NCI-H526 treated with DMSO at 0.1 percent for 48 hours (cell line): ENCODE data around the gene SPAG9.
A peak's percentile ranks its signal among the peaks of the same experiment; 100 is the strongest.
"Not testable (repeated sequence)": the region's sequence is repeated elsewhere in the genome, so short reads cannot be mapped to it uniquely, and the experiment has no call there.

Experiments
- DNase-seq: peaks from one replicate; lab custom pipeline; 2025; lab: John Stamatoyannopoulos, UW

Gene SPAG9

DNA sequence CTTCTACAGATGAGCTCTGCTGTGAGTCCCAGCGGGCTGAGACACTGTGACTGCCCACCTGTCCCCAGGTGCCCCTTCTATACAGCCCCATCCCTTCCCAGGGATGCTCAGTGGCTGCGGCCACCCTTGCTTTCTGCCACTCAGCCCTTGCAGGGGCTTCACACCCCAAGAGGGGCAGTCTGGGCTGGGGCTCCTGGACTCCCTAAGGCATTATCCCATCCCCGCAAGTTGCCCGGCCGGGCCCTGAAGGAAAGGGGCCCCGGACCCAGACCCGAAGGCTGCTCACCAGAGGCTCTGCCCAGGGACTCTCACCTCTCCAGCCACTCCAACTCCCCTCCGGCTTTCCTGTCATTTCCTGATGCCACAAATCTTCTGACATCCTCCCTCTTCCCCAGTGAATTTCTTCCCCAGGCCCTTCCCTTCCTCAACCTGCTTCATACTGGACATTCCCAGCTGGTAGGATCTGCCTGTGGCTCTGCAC lies 166.0 kb downstream of the SPAG9 start:
- no peak for DNase-seq

DNA sequence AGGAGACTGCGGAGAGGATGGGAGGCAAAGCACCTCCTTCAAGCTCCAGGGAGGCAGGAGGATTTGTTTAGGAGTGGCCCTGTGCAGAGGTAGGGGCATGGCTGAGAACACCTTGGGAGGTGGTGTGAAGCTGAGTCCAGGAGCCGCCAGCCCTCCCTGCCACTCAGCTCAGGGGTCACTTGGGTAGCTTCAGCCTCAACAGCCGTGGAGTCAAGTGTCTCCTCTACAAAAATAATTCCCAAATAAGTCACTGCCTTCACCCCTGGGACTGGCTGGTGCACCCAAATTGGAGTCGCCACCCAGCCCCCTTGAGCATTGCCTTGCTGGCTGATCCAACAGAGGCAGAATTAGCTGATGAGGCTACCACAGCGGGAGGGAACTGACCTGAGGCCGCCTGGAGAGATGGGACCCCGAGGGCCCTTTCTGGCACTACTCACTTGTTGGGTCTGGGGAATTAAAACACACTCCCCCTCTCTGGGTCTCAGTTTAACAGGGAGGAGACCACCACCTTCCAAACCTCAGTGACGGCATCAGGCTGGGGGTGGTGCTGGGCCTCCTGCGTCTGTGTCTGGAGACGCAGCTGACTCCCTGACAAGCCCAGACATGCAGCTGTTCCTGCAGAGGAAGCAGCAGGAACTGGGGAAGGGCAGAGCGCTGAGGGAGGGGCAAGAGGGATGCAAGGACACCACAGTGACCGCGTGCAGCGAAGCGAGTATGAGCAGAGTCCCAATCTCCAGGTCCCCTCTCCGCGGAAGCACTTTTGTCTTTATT lies 166.7 kb downstream of the SPAG9 start:
- DNase-seq: peak; percentile 86

DNA sequence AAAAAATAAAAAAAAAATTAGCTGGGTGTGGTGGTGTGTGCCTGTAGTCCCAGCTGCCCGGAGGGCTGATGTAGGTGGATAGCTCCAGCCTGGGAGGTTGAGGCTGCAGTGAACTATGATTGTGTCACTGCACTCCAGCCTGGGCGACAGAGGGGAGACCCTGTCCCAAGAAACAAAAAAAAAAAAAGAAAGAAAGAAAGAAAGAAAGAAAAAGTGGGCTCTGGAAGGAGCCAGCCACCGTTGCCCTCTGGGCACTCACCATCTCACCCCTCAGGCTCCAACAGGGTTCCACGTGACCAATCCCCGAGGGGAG lies 167.2 kb downstream of the SPAG9 start:
- DNase-seq: no peak

DNA sequence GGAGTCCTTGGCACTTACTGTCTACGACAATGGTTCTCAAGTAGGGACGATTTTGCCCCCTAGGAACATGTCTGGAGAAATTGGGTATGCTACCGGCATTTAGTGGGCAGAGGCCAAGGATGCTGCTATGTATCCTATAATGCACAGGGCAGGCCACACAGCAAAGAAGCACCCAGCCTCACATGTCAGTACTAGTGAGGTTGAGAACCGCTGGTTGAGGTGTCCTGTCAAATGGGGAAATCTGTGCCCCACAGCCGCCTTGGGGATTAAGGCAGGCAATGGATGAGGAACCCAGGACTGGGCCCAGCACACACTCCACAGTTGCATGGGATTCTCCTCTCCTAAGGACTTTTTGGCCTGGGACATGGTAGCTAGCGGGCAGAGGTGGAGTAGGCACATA lies 167.8 kb downstream of the SPAG9 start:
- no peak for DNase-seq

DNA sequence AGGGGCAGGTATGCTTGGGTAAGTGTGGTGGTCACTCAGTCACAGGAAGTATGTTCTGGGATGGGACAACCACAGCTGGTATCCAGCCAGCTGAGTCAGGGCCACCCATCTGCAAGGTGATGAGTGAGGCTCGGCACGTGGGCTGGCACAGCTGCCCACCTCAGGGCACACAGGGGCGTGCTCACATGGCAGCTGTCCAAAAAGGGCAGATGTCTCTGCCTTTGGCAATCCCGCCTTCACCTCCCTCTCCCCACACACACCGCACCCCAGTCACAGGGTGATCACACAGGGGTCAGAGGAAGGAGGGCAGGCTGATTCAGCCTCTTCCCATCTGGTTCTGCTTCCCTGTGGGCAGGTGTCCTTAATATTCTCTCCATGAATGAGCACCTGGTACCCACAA lies 168.7 kb downstream of the SPAG9 start:
- no peak for DNase-seq

DNA sequence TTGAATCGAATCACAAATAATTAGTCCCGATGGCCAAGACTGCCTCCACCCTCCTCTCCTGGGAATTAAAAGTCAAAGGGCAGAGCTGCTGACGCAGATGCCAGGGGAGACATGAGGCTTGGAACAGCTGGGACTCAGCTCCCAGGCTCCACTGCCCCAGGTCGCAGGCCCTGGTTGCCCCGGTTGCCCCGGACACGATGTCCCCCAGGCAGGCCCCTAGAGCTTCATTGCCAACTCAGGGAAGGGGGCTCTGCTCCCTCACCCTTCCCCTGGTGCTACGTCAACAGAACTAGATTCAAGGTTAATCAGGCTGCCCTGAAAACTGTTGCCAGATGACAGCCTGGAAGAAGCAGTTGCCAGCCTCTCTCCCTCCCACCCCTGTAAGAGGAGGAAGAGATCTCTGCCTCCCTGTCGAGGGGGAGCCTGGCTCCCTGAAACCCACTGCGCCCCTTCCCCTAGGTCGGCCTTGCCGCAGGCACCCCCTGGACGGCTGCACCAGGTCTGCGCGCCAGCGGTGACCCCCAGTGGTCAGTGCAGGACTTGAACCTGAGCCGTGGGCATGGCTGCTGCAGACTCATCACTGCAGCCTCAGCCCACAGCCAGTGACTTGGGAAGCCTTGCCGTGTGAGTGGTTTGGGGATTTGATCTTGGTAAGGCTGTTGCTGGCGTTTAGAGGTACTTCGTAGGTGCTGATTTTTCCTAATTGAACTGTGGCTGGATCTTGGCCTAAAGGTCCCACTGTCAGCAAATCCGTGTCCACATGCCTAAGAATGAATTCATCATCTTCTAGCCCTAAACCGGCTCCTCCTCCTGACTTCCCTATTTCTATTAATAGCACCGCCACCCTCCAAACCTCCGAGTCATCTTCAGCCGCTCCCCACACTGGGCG lies 170.4 kb downstream of the SPAG9 start:
- DNase-seq: peak; percentile 49

DNA sequence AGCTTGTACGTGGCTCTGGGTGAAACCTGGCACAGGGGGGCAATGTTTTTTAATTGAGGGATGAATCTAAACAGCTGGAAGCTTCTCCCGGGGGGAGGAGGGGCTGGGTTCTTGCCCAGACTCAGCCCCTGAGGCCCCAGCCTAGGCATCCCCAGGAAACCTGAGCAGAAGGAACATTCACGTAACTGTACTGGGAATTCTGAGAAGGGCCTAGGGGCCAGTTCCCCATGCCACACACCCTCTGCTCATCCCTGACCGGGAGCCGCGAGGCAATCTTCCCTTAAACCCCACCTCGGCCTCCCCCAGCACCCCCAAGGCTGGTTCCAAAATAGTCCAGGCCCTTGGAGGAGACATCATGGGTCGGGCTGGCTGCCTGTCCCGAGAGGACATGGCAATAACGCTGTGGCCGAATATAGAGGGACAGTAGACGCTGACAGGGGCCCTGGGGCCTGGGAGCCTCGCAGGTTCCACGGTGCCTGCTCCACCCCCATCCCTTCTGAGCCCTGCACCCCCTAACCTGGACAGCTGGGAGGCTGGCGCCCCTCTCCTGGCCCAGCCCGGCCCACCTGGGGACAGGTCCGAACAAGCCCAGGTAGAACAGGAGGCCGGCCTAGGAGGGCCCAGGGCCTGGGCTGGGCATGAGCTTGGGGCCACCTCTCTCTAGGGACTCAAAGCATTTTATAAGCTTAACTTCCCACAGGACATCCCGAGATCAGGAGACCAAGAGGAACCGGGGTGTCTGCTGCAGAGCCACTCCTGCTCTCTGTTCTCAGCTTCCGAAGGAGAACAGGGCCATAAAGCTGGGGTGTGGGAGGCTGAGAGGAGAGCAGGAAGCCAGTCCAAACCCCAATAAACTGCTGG lies 171.3 kb downstream of the SPAG9 start:
- DNase-seq: no peak

DNA sequence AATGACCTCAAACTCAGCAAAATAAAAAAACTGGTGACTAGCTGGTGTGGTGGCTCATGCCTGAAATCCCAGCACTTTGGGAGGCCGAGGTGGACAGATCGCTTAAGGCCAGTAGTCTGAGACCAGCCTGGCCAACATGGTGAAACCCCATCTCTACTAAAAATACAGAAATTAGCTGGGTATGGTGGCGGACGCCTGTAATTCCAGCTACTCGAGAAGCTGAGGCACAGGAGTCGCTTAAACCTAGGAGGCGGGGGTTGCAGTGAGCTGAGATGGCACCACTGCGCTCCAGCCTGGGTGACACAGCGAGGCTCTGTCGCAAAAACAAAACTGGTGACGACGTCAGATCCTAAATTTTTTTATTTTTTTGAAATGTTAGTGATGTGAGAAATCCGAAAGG lies 172.0 kb downstream of the SPAG9 start:
- no peak for DNase-seq

DNA sequence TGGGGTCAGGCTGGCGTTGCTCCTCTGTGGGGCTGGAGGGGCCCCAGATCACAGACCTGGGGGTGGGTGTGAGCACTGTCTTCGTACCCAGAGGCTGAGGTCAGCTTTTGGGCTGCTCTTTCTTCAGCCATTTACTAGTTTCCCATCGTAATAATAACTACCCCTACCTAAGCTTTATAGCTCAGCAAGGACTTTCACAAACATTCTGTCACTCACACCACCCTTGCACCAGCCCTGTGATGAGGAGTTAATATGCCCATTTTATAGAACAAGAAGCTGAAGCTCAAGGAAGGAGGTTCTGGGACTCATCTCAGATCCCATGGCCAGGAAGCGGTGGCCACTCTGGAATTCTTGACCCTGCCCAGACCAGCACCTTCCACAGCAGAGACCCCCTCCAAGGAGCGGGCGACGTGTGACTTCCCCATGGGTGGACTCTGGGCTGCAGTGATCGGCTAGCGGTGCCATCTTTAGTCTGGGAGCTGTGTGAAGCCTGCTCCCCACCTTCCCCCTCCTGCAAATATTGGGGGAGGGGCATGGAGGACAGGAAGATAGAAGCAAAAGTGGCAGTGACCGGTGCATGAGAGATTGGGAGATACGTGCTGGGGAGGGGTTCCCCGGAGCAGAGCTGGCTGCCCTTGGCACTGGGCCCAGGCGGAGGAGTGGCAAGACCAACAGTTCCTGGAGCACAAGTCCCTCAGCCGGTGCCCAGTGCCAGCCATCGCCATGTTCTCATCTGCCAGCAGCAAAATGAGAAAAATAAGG lies 172.7 kb downstream of the SPAG9 start:
- no peak for DNase-seq

DNA sequence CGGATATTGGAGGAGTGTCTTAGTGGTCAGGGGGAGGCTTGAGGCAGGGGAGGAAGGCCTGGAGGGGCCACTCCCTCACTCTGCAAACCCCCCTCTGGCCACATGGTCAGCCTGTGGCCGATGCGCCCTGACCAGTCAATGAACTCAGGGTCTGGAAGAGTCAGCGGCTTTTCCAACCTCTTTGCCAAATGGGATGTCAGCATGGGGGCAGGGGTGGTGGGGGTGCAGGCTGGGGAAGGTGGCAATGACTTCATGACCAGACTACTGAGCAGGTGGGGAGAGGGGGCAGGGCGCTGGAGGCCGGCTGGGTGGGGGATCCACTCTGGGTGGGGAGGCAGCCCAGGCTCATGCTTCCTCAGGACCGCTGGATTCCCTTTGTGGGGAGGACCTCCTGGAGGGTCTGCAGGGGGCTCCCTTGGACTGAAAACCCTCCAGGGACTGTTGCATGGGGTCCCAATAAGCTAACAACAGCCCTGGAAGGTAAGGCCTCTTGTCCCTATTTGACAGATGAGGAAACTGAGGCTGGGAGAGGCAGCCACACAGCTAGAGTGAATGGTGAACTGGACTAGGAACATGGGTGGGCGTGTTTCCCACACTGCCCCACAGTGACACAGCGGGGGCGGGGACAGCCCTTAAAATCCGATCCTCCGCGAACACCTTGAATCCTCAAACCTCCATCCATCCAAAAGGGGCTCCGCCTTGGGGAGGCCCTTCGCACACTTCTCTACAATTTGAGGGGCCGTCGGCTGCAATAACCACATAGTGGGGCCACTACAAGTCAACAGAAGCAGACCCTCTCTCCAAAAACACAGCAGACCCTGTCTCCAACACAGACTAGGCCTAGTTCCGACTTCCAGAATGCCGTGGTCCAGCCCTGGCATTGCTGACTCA lies 173.5 kb downstream of the SPAG9 start:
- no peak for DNase-seq

DNA sequence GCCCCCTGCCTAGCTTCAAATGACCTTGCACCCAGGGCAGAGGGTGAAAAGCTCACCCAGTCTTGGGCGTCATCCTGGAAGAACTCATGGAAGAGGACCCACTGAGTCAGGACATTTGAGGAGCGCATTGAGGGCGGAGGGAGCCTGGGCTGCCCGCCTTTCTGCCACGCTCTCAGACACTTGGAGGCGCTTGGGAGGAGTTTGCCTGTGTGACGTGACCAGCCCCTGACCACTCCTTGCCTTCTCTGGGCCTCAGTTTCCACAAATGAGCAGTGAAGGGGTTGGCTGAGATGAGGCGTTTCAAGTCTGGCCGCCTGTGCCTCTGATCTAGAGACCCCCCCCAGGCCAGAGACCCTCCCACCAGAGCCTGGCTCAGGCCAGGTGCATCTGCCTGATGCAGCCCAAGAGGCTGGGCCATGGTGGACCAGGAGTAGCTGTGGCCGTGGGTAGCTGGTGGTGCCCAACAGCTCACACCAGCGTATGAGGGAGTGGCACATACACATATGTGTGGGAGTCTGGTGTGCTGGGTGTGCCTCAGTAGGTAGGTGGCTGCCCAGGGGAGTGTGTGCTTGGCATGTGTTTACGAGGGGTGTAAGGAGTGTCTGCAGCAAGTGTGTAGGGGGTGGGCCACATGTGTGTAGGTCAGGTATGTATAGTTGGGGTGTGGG lies 174.3 kb downstream of the SPAG9 start:
- no peak for DNase-seq

DNA sequence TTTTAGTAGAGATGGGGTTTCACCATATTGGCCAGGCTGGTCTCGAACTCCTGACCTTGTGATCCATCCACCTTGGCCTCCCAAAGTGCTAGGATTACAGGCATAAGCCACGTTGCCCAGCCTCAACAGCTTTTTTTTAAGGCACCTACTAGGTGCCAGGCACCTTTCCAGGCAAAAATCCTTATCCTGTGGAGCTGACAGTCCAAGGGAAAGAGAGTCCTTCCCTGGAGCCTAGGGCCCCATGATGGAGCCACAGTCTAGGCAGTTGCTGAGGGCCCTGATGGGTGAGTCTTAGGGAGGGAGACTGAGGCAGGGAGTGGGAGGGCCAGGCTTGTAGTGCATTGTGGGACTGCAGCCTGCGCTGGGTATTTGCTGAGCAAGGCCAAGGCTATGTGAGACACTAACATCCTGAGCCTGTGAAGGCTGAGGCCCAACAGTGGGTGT lies 174.9 kb downstream of the SPAG9 start:
- no peak for DNase-seq

DNA sequence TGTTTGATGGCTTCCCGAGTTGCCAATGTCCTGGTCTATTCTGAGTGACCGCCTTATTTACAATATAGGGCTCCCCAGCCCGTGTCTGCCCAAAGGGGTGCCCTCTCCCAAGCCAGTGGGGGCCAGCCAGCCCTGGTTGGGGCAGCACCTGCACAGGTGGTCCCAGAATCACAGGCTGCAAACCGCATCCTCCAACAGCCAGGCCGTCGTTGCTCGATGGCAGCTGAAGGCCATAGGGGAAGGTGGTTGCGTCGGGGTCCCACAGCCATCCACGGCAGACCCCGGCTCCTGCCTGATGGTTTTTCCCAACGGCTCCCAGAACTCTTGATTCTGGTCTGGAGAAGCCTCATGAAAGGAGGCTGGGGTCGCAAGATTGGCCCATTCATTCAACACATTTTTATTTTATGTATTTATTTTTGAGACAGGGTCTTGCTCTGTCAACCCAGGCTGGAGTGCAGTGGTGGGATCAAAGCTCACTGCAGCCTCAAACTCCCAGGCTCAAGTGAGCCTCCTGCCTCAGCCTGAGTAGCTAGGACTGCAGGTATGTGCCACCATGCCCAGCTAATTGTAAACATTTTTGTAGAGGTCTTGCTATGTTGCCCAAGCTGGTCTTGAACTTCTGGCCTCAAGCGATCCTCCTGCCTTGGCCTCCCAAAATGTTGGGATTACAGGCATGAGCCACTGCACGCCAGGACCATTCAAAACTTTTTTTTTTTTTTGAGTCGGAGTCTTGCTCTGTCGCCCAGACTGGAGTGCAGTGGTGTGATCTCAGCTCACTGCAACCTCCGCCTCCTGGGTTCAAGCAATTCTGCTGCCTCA lies 175.6 kb downstream of the SPAG9 start:
- no peak for DNase-seq

DNA sequence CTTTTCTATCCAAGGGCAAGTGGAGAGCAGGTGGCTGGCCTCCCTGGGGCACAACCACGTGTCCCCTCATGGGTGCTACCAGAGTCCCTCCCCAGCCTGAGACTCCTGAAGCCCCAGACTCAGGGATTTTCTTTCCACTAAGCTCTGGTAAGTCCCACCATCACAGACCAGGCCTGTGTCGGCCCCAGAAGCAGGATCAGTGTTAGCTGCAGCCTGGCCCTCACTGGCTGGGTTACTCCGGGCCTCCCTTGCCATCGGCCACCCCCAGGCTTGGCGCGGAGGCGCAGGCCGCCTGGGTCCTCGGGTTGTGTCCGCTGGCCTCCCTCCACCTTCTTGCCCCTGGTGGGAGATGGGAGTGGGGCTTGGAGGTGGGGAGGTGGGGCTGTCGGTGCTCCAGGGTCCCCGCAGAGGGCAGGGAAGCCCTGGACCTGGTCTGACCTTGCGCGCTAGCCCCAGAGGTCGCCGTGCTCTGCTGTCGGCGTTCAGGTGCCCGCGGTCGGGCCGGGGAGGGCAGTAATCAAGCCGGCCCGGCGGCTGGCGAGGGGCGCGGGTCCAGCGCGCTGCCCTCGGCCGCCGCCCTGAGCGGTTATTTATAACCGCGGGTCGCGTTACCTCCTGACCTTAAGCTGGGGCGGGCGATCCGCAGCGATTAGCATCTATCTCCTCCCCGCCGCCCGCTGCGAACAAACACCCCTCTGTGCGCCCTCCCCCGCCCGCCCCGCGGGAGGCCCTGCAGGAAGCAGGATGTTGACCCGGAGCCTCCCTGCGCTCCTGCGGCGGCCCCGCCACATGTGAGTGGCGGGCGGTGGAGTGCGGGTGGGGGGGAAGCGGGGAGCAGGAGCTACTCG lies 176.4 kb downstream of the SPAG9 start:
- DNase-seq: peak; percentile 90

DNA sequence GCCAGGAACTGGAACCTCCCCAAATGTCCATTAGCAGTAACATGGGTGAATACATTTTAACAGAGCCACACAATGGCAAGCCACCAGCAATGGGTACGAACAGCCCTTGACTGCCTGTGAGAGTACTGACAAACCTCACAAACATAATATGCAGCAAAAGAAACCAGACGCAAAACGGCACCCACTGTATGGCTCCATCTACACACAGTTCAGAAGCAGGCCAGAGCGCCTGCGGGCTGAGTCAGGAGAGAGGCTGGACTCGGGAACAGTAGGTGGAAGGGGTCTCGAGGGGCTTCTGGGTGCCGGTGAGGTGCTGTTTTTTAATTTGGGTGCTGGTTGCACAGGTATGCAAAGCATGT lies 177.1 kb downstream of the SPAG9 start:
- DNase-seq: no peak

DNA sequence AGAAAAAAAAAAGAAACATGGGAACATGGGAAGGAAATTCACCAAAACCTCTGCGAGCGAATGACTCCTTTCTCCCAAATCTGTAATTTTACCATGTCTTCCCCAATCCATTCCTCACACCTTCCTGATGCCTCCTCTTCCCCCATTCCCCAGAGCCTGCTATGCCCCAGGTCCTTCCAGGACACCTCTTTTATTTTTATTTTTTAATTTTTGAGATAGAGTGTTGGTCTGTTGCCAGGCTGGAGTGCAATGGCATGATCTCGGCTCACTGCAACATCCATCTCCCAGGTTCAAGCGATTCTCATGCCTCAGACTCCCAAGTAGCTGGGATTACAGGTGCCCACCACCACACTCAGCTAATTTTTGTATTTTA lies 179.0 kb downstream of the SPAG9 start:
- not testable (repeated sequence) for DNase-seq

DNA sequence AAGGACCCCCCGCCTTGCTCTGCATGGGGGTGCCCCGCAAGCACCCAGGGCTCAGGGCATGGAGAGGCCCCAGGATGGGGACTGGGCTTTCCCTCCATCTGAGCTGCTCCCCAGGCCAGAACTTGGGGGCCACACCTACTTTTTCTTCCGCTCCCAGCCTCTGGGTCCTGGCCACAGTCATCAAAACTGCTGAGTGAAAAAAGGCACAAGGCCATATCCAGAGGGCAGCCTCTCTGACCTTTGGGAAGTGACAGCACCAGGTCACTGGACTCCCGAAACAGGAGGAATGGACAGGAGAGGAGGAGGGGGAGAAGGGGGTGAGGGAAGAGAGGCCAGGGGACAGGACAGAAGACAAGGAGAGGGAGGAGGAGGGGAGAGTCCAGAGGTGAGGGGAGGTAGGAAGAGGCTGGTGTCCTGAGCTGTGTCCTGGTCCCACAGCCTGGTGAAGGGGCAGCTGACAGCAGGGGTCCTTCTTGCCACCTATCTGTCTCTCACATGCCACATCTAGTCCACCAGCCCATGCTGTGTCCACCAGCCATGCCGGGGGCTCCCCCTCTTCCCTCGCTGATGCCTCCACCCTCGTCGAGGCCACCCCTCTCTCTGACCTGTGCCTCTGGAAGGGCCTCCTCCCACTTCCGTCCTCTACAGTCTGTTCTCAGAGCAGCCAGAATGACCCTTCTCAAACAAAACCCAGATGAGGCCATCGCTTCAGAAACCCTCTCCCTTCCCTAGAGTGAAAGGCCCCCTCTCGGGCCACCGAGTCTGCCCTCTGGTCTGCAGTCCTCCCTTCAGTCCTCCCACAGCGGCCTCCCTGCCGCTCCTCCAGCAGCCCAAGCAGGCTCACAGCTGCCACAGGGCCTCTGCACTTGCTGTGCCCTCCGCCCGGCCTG lies 180.6 kb downstream of the SPAG9 start:
- DNase-seq: no peak

DNA sequence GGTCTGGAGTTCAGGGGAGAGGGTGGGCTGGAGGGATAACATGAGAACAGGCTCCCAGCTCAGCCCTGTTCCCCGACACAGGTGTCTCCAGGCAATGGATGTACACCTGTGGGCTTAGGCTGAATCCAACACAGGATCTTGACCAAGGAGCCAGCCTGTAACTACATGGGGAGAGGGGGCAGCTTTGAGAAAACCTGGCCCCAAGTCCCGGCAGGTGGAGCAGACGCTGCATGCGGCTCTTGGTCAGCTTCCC lies 181.2 kb downstream of the SPAG9 start:
- no peak for DNase-seq
